ENCODE data around the gene MMUT. TPM values are rescaled to one million over a fixed set of nuclear protein-coding genes. Genes with fewer than 3 reads are reported as not detected.

MMUT gene
- total and polyA plus RNA-seq, 4 donors, result 42.3 to 54.2 (median 45.3) TPM

DNA sequence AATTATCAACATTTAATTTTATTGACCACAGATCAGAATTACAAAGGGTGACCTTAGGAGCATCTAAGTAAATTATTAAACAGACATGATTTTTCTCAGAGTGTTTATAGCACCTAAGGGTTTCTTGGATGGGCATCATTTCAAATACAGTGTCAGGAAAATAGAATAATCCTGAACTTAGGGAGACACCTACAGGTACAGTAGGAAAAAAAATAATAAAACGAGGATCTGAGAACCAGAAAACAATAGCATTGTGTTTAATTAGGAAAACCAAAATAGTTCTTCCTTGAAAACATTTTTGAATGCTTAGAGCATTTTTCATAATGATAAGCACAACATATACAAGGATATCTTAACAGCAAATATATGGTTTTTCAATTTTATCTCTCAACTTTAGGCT is 39.2 kb downstream of the MMUT start:
- H3K9me3 ChIP-seq (ENCODE audit: control insufficient read depth in 4 of 4, low read length in 3 of 4), result no peaks in the 10 kb centered on the region
- no peaks in the 10 kb centered on the region for H3K27me3 ChIP-seq (ENCODE audit: control insufficient read depth in 4 of 4, insufficient read depth in 4 of 4, low read length in 3 of 4)
- peaks cover under 1 to 4% (median 2%) of the 10 kb centered on the region in 4 donors for H3K36me3 ChIP-seq (ENCODE audit: control insufficient read depth in 4 of 4, insufficient read depth in 3 of 4, low read depth in 1 of 4, low read length in 3 of 4)
- H3K4me1 ChIP-seq (ENCODE audit: control insufficient read depth in 4 of 4, insufficient read depth in 4 of 4, low read length in 3 of 4), result peaks cover 0 to 1% (median 0%) of the 10 kb centered on the region in 4 donors
- H3K9ac ChIP-seq (ENCODE audit: low read depth in 1 of 2, low read length in 2 of 2), result no peak overlapping the region
- no peak overlapping the region for H3K4me3 ChIP-seq (ENCODE audit: low read depth in 1 of 3, low read length in 3 of 3)
- TF ChIP-seq FOXA1 (IDR thresholded peaks at IDR 0.05) (no peak), TAF1 (conservative IDR thresholded peaks at IDR 0.05) (no peak), JUND (IDR thresholded peaks at IDR 0.05) (no peak), EGR1 (IDR thresholded peaks at IDR 0.05; ENCODE audit: low read depth in 2 of 2) (no peak), NR2F2 (IDR thresholded peaks at IDR 0.05) (no peak), YY1 (IDR thresholded peaks at IDR 0.05) (no peak), HNF4G (IDR thresholded peaks at IDR 0.05) (no peak), HNF4A (conservative IDR thresholded peaks at IDR 0.05) (no peak), SP1 (IDR thresholded peaks at IDR 0.05) (no peak), FOXA2 (IDR thresholded peaks at IDR 0.05) (no peak)
- TF ChIP-seq, protein P1, sequence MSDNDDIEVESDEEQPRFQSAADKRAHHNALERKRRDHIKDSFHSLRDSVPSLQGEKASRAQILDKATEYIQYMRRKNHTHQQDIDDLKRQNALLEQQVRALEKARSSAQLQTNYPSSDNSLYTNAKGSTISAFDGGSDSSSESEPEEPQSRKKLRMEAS (IDR thresholded peaks at IDR 0.05), result no peak
- TF ChIP-seq, protein P2, sequence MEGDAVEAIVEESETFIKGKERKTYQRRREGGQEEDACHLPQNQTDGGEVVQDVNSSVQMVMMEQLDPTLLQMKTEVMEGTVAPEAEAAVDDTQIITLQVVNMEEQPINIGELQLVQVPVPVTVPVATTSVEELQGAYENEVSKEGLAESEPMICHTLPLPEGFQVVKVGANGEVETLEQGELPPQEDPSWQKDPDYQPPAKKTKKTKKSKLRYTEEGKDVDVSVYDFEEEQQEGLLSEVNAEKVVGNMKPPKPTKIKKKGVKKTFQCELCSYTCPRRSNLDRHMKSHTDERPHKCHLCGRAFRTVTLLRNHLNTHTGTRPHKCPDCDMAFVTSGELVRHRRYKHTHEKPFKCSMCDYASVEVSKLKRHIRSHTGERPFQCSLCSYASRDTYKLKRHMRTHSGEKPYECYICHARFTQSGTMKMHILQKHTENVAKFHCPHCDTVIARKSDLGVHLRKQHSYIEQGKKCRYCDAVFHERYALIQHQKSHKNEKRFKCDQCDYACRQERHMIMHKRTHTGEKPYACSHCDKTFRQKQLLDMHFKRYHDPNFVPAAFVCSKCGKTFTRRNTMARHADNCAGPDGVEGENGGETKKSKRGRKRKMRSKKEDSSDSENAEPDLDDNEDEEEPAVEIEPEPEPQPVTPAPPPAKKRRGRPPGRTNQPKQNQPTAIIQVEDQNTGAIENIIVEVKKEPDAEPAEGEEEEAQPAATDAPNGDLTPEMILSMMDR (IDR thresholded peaks at IDR 0.05; ENCODE audit: low read depth, low read length, missing input control), result no peak
- TF ChIP-seq, protein P3, sequence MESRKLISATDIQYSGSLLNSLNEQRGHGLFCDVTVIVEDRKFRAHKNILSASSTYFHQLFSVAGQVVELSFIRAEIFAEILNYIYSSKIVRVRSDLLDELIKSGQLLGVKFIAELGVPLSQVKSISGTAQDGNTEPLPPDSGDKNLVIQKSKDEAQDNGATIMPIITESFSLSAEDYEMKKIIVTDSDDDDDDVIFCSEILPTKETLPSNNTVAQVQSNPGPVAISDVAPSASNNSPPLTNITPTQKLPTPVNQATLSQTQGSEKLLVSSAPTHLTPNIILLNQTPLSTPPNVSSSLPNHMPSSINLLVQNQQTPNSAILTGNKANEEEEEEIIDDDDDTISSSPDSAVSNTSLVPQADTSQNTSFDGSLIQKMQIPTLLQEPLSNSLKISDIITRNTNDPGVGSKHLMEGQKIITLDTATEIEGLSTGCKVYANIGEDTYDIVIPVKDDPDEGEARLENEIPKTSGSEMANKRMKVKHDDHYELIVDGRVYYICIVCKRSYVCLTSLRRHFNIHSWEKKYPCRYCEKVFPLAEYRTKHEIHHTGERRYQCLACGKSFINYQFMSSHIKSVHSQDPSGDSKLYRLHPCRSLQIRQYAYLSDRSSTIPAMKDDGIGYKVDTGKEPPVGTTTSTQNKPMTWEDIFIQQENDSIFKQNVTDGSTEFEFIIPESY (IDR thresholded peaks at IDR 0.05), result no peak
- TF ChIP-seq, protein P4, sequence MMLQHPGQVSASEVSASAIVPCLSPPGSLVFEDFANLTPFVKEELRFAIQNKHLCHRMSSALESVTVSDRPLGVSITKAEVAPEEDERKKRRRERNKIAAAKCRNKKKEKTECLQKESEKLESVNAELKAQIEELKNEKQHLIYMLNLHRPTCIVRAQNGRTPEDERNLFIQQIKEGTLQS (IDR thresholded peaks at IDR 0.05), result no peak
- TF ChIP-seq, protein P5, sequence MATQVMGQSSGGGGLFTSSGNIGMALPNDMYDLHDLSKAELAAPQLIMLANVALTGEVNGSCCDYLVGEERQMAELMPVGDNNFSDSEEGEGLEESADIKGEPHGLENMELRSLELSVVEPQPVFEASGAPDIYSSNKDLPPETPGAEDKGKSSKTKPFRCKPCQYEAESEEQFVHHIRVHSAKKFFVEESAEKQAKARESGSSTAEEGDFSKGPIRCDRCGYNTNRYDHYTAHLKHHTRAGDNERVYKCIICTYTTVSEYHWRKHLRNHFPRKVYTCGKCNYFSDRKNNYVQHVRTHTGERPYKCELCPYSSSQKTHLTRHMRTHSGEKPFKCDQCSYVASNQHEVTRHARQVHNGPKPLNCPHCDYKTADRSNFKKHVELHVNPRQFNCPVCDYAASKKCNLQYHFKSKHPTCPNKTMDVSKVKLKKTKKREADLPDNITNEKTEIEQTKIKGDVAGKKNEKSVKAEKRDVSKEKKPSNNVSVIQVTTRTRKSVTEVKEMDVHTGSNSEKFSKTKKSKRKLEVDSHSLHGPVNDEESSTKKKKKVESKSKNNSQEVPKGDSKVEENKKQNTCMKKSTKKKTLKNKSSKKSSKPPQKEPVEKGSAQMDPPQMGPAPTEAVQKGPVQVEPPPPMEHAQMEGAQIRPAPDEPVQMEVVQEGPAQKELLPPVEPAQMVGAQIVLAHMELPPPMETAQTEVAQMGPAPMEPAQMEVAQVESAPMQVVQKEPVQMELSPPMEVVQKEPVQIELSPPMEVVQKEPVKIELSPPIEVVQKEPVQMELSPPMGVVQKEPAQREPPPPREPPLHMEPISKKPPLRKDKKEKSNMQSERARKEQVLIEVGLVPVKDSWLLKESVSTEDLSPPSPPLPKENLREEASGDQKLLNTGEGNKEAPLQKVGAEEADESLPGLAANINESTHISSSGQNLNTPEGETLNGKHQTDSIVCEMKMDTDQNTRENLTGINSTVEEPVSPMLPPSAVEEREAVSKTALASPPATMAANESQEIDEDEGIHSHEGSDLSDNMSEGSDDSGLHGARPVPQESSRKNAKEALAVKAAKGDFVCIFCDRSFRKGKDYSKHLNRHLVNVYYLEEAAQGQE (IDR thresholded peaks at IDR 0.05), result no peak
- no peak for DNase-seq (ENCODE audit: low spot score)
- WGBS, result 55% methylated on average over 1 of the region's 1 CpG
- H3K27ac ChIP-seq (ENCODE audit: low read depth in 1 of 2, low read length in 2 of 2), result no peak overlapping the region

DNA sequence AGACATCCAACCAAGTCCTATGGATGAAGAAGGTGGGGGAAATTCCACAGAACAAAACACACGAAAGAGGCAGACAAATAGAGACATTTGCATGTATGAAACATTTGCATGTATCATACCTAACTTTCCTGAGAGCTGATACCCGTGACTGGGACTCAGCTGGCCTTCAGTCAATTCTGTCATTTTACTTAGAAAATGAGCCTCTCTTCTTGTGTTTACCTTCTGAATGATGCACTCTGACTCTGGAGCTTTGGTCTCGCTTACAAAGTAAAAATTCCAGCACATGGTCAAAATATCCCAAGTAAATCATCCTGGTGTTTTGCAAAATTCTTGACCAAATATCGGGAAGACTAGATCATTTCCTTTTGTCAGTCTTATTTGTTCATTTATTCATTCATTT is 46.9 kb downstream of the MMUT start:
- WGBS, result 82% methylated on average over 4 of the region's 4 CpGs
- Histone ChIP-seq H3K36me3 (ENCODE audit: control insufficient read depth in 4 of 4, insufficient read depth in 3 of 4, low read depth in 1 of 4, low read length in 3 of 4) (no peaks in the 10 kb centered on the region), H3K27me3 (ENCODE audit: control insufficient read depth in 4 of 4, insufficient read depth in 4 of 4, low read length in 3 of 4) (no peaks in the 10 kb centered on the region), H3K4me1 (ENCODE audit: control insufficient read depth in 4 of 4, insufficient read depth in 4 of 4, low read length in 3 of 4) (no peaks in the 10 kb centered on the region), H3K27ac (ENCODE audit: low read depth in 1 of 2, low read length in 2 of 2) (no peak overlapping the region), H3K9ac (ENCODE audit: low read depth in 1 of 2, low read length in 2 of 2) (no peak overlapping the region), H3K9me3 (ENCODE audit: control insufficient read depth in 4 of 4, low read length in 3 of 4) (no peaks in the 10 kb centered on the region), H3K4me3 (ENCODE audit: low read depth in 1 of 3, low read length in 3 of 3) (no peak overlapping the region)
- no peak for DNase-seq (ENCODE audit: low spot score)
- TF ChIP-seq YY1 (IDR thresholded peaks at IDR 0.05), result no peak
- TF ChIP-seq SP1 (IDR thresholded peaks at IDR 0.05), result no peak
- TF ChIP-seq, protein P4 (IDR thresholded peaks at IDR 0.05), result no peak
- TF ChIP-seq TAF1 (conservative IDR thresholded peaks at IDR 0.05), result no peak
- TF ChIP-seq, protein P3 (IDR thresholded peaks at IDR 0.05), result no peak
- no peak for TF ChIP-seq RXRA (IDR thresholded peaks at IDR 0.05)
- no peak for TF ChIP-seq RAD21 (IDR thresholded peaks at IDR 0.05)
- no peak for TF ChIP-seq FOXA2 (IDR thresholded peaks at IDR 0.05)
- no peak for TF ChIP-seq EGR1 (IDR thresholded peaks at IDR 0.05; ENCODE audit: low read depth in 2 of 2)
- TF ChIP-seq FOXA1 (IDR thresholded peaks at IDR 0.05), result no peak
- TF ChIP-seq HNF4G (IDR thresholded peaks at IDR 0.05), result no peak
- TF ChIP-seq HNF4A (conservative IDR thresholded peaks at IDR 0.05), result no peak
- TF ChIP-seq, protein P2 (IDR thresholded peaks at IDR 0.05; ENCODE audit: low read depth, low read length, missing input control), result no peak
- TF ChIP-seq JUND (IDR thresholded peaks at IDR 0.05), result no peak
- no peak for TF ChIP-seq NR2F2 (IDR thresholded peaks at IDR 0.05)

Measured in liver (tissue), 9 donors.